ENCODE results near the gene ERFE.

GRCh38 chr2:238155761-238156694, 2.7 kb upstream of the ERFE start:
- TF ChIP-seq, protein P1, sequence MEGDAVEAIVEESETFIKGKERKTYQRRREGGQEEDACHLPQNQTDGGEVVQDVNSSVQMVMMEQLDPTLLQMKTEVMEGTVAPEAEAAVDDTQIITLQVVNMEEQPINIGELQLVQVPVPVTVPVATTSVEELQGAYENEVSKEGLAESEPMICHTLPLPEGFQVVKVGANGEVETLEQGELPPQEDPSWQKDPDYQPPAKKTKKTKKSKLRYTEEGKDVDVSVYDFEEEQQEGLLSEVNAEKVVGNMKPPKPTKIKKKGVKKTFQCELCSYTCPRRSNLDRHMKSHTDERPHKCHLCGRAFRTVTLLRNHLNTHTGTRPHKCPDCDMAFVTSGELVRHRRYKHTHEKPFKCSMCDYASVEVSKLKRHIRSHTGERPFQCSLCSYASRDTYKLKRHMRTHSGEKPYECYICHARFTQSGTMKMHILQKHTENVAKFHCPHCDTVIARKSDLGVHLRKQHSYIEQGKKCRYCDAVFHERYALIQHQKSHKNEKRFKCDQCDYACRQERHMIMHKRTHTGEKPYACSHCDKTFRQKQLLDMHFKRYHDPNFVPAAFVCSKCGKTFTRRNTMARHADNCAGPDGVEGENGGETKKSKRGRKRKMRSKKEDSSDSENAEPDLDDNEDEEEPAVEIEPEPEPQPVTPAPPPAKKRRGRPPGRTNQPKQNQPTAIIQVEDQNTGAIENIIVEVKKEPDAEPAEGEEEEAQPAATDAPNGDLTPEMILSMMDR (IDR thresholded peaks at IDR 0.05): no peak
- TF ChIP-seq POLR2A (IDR thresholded peaks at IDR 0.05) (no peak), POLR2AphosphoS5 (IDR thresholded peaks at IDR 0.05) (no peak)
